ENCODE results near the gene ETS1.
"Not testable (repeated sequence)": the region's sequence is repeated elsewhere in the genome, so short reads cannot be mapped to it uniquely, and the experiment has no call there.

The ETS1 gene

DNA sequence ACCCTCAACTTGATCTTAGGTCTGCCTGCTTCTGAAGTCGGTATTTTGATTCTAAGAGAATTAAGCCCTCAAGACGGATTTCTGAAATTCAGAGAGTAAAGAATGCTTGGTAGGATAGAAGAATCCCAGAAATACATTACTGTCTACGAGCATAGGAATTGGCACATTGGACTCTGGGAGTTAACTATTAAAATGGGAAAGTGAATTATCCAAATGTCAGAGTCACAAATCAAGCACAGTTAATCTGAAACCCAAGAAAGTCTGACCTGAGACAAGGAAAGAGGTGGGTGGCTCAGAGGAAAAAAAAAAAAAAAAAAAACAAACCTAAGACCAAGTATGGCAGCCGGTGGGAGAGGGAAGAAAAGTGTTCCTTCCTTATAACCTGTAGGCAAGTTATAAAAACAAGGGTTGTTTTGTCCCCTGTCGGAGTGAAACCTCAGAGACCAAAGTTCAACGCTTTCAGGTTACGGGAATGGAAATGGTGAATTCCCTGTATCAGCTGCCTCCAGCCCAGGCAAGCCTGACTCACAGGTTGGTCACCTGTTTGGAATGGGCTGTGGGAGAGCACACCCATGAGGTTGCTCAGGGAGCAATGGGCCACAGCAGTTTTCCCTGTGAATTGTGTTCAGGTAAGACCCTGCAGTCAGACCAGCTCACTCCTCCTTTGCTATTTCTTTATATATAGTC, 139.0 kb downstream of the ETS1 start:
- TF ChIP-seq, protein P1, sequence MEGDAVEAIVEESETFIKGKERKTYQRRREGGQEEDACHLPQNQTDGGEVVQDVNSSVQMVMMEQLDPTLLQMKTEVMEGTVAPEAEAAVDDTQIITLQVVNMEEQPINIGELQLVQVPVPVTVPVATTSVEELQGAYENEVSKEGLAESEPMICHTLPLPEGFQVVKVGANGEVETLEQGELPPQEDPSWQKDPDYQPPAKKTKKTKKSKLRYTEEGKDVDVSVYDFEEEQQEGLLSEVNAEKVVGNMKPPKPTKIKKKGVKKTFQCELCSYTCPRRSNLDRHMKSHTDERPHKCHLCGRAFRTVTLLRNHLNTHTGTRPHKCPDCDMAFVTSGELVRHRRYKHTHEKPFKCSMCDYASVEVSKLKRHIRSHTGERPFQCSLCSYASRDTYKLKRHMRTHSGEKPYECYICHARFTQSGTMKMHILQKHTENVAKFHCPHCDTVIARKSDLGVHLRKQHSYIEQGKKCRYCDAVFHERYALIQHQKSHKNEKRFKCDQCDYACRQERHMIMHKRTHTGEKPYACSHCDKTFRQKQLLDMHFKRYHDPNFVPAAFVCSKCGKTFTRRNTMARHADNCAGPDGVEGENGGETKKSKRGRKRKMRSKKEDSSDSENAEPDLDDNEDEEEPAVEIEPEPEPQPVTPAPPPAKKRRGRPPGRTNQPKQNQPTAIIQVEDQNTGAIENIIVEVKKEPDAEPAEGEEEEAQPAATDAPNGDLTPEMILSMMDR (IDR thresholded peaks at IDR 0.05; ENCODE audit: low read depth, low read length), result no peak
- no peak for TF ChIP-seq EZH2phosphoT487 (IDR thresholded peaks at IDR 0.05; ENCODE audit: low read depth)

DNA sequence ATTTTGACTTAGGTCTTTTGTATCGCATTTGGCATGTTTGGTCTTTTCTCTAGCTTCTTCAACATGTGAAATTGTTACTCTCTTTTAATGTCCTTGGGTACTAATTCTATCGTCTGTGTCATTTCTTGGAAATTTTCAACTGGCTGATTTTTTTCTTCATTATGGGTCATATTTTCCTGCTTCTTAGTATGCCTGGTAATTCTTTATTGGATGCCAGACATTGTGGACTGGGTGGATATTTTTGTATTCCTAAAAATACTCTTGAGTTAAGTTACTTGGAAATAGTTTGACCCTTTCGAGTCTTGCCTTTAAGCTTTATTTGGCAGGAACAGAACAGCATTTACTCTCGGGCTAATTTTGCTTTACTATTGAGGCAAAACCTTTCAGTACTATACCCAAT, 140.1 kb downstream of the ETS1 start:
- TF ChIP-seq, protein P1 (IDR thresholded peaks at IDR 0.05; ENCODE audit: low read depth, low read length), result no peak
- TF ChIP-seq EZH2phosphoT487 (IDR thresholded peaks at IDR 0.05; ENCODE audit: low read depth), result no peak
- H2AFZ ChIP-seq (ENCODE audit: low read depth, low read length), result no peak overlapping the region
- H3K9me3 ChIP-seq (ENCODE audit: insufficient read depth, low read length), result no peaks in the 10 kb centered on the region
- H3K9ac ChIP-seq (ENCODE audit: low read length), result no peak overlapping the region
- peaks cover 27% of the 10 kb centered on the region for H3K4me1 ChIP-seq (ENCODE audit: low read length)
- H3K27me3 ChIP-seq (ENCODE audit: low read depth, low read length), result no peaks in the 10 kb centered on the region
- no peaks in the 10 kb centered on the region for H3K79me2 ChIP-seq (ENCODE audit: low read length)
- no peaks in the 10 kb centered on the region for H4K20me1 ChIP-seq (ENCODE audit: insufficient read depth, low read length)
- no peak overlapping the region for H3K4me2 ChIP-seq (ENCODE audit: low read length)
- no peak overlapping the region for H3K27ac ChIP-seq (ENCODE audit: low read length)
- H3K4me3 ChIP-seq (ENCODE audit: low read length), result no peak overlapping the region
- no peaks in the 10 kb centered on the region for H3K36me3 ChIP-seq (replicated peaks; ENCODE audit: low read depth, low read length)

More for the DNA sequence above, 139.0 kb downstream of the ETS1 start:
- no peak overlapping the region for H2AFZ ChIP-seq (ENCODE audit: low read depth, low read length)
- no peaks in the 10 kb centered on the region for H3K36me3 ChIP-seq (replicated peaks; ENCODE audit: low read depth, low read length)
- H3K9ac ChIP-seq (ENCODE audit: low read length), result no peak overlapping the region
- H3K9me3 ChIP-seq (ENCODE audit: insufficient read depth, low read length), result no peaks in the 10 kb centered on the region
- no peaks in the 10 kb centered on the region for H4K20me1 ChIP-seq (ENCODE audit: insufficient read depth, low read length)
- peaks cover 39% of the 10 kb centered on the region for H3K4me1 ChIP-seq (ENCODE audit: low read length)
- H3K27ac ChIP-seq (ENCODE audit: low read length), result no peak overlapping the region
- H3K79me2 ChIP-seq (ENCODE audit: low read length), result no peaks in the 10 kb centered on the region
- H3K27me3 ChIP-seq (ENCODE audit: low read depth, low read length), result no peaks in the 10 kb centered on the region
- no peak overlapping the region for H3K4me2 ChIP-seq (ENCODE audit: low read length)
- H3K4me3 ChIP-seq (ENCODE audit: low read length), result no peak overlapping the region

DNA sequence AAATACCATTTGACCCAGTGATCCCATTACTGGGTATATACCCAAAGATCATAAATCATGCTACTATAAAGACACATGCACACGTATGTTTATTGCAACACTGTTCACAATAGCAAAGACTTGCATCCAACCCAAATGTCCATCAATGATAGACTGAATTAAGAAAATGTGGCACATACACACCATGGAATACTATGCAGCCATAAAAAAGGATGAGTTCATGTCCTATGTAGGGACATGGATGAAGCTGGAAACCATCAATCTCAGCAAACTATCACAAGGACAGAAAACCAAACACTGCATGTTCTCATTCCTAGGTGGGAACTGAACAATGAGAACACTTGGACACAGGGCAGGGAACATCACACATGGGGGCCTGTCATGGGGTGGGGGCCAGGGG, 141.4 kb downstream of the ETS1 start:
- H4K20me1 ChIP-seq (ENCODE audit: insufficient read depth, low read length); H3K4me3 ChIP-seq (ENCODE audit: low read length); H3K27me3 ChIP-seq (ENCODE audit: low read depth, low read length); H3K4me2 ChIP-seq (ENCODE audit: low read length); H3K9ac ChIP-seq (ENCODE audit: low read length); H3K27ac ChIP-seq (ENCODE audit: low read length); H3K36me3 ChIP-seq (replicated peaks; ENCODE audit: low read depth, low read length); H3K79me2 ChIP-seq (ENCODE audit: low read length); H2AFZ ChIP-seq (ENCODE audit: low read depth, low read length); H3K9me3 ChIP-seq (ENCODE audit: insufficient read depth, low read length): not testable (repeated sequence)
- H3K4me1 ChIP-seq (ENCODE audit: low read length), result peaks cover 22% of the 10 kb centered on the region

DNA sequence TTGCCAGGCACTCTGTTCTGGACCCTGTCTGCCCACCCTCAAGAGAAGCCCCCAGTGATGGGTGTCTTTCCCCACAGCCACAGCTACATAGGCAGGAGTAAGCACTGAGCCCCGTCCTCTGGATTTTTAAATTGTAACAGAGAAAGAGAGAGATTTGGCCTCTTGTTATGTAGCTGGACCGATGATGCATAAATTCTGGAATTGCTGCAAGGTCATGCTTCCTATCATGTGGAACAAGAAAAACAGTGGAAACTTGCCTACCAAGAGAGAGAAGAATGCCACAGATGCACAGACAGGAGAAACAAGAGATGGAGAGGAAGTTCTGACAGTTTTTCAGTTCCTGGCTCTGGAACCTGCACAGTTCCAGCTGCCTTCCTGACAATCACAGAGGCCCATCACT, 150.2 kb downstream of the ETS1 start:
- Histone ChIP-seq H3K4me2 (ENCODE audit: low read length) (0 out of 2 replicates have a peak overlapping the region, but pooled peaks have one; percentile 22), H3K36me3 (replicated peaks; ENCODE audit: low read depth, low read length) (no peaks in the 10 kb centered on the region), H3K79me2 (ENCODE audit: low read length) (no peaks in the 10 kb centered on the region), H4K20me1 (ENCODE audit: insufficient read depth, low read length) (no peaks in the 10 kb centered on the region), H2AFZ (ENCODE audit: low read depth, low read length) (no peak overlapping the region), H3K9ac (ENCODE audit: low read length) (no peak overlapping the region), H3K27ac (ENCODE audit: low read length) (no peak overlapping the region), H3K9me3 (ENCODE audit: insufficient read depth, low read length) (peaks cover 7% of the 10 kb centered on the region; the same call in 1 of the 2 replicates), H3K4me1 (ENCODE audit: low read length) (peaks cover 16% of the 10 kb centered on the region), H3K4me3 (ENCODE audit: low read length) (no peak overlapping the region), H3K27me3 (ENCODE audit: low read depth, low read length) (no peaks in the 10 kb centered on the region)
- TF ChIP-seq EZH2phosphoT487 (IDR thresholded peaks at IDR 0.05; ENCODE audit: low read depth), result no peak
- TF ChIP-seq, protein P1 (IDR thresholded peaks at IDR 0.05; ENCODE audit: low read depth, low read length), result no peak
